ENCODE measurements around the gene NDUFAF8.

GRCh38 chr17:81221842-81222619, 17.1 kb upstream of the NDUFAF8 start:
- no peak for TF ChIP-seq POLR2A (IDR thresholded peaks at IDR 0.05)
- TF ChIP-seq CTCF (IDR thresholded peaks at IDR 0.05): no peak
